ENCODE measurements around the gene PSEN2. TPM values are rescaled to one million over a fixed set of nuclear protein-coding genes. Genes with fewer than 3 reads are reported as not detected.

PSEN2 gene
- total RNA-seq, 3 donors from 2014 or later = 20.3 to 30.7 (median 24.1) TPM

DNA sequence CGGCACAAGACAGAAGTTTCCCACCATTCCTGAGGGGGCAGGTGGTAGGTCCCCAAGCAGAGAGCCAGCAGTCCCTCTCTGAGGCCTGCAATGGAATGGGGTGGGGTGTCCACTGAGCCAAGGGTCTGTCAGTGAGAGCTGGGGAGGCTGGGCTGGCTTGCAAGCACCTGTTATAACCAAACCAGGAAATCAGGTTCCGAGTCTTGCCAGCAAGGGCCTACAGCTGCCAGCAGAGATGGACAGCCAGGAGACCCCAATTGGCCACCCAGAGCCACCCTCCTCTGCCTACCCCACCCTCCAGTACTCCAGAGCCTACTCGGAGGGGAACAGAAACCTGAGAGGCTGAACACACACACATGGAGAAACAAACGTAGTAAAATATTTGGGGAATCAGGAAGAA lies 32.2 kb downstream of the PSEN2 start:
- TF ChIP-seq, protein P1, sequence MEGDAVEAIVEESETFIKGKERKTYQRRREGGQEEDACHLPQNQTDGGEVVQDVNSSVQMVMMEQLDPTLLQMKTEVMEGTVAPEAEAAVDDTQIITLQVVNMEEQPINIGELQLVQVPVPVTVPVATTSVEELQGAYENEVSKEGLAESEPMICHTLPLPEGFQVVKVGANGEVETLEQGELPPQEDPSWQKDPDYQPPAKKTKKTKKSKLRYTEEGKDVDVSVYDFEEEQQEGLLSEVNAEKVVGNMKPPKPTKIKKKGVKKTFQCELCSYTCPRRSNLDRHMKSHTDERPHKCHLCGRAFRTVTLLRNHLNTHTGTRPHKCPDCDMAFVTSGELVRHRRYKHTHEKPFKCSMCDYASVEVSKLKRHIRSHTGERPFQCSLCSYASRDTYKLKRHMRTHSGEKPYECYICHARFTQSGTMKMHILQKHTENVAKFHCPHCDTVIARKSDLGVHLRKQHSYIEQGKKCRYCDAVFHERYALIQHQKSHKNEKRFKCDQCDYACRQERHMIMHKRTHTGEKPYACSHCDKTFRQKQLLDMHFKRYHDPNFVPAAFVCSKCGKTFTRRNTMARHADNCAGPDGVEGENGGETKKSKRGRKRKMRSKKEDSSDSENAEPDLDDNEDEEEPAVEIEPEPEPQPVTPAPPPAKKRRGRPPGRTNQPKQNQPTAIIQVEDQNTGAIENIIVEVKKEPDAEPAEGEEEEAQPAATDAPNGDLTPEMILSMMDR (IDR thresholded peaks at IDR 0.05) = no peak
- no peak overlapping the region for H3K4me3 ChIP-seq
- no peaks in the 10 kb centered on the region for H3K4me1 ChIP-seq (ENCODE audit: low read depth)
- intact Hi-C loops (cut with DNase I, micrococcal nuclease) = no loop called here
- ATAC-seq = no peak
- DNase-seq = no peak
- H3K9me3 ChIP-seq = no peaks in the 10 kb centered on the region
- H3K36me3 ChIP-seq (ENCODE audit: low read depth) = no peaks in the 10 kb centered on the region

DNA sequence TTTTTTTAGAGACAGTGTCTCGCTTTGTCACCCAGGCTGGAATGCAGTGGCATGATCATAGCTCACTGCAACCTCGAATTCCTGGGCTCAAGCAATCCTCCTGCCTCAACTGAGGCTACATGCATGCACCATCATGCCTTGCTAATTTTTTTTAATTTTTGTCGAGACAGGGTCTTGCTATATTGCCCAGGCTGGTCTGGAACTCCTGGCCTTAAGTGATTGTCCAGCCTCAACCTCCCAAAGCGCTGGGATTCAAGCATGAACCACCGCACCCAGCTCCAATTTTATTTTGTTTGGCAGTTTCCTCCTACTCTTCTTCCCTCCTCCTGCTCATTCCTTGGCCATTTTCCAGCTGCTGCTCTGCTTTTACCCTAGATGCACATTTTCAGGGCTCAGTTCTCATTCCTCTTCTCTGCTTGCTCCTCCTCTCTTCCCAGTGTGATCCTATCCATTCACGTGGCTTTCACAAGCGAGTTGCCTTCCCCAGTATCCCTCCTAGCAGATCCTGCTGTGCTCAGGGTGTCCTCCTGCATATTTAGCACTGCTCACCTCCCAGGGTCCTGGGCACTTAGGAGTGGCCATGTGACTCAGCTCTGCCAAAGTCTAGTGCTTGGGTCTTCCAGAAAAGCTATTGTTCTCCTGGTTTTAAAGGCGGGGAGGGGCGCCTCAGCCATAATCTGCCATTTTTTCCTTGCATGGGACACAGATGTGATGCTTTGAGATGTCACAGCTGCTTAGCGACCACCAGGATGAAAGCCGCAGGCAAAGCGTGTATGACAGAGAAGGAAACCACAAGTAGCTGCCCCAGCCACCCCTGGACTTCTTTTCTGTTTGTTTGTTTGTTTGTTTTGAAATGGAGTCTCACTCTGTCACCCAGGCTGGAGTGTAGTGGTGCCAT lies 33.7 kb downstream of the PSEN2 start:
- Histone ChIP-seq H3K36me3 (ENCODE audit: low read depth) (no peaks in the 10 kb centered on the region), H3K9me3 (no peaks in the 10 kb centered on the region), H3K4me3 (no peak overlapping the region), H3K4me1 (ENCODE audit: low read depth) (no peaks in the 10 kb centered on the region)
- TF ChIP-seq, protein P1 (IDR thresholded peaks at IDR 0.05) = no peak
- intact Hi-C loops (cut with DNase I, micrococcal nuclease) = no loop called here
- DNase-seq (peak in 1 of 3 donors; percentile 36), ATAC-seq (no peak)

DNA sequence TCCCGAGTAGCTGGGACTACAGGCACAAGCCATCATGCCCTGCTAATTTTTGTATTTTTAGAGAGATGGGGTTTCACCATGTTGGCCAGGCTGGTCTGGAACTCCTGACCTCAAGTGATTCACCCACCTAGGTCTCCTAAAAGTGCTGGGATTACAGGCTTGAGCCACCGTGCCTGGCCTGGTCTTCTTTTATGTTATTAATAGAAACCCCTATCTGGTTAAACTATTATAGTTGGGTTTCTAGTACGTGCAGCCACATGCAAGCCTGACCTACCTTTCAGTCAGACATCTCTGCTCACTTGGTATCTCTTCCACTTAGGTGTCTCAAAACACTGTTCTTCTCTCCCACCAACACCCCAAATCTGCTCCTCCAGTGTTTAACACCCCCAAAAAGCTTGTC lies 34.4 kb downstream of the PSEN2 start:
- no peak for DNase-seq
- Histone ChIP-seq H3K36me3 (ENCODE audit: low read depth) (no peaks in the 10 kb centered on the region), H3K4me3 (no peak overlapping the region), H3K4me1 (ENCODE audit: low read depth) (no peaks in the 10 kb centered on the region), H3K9me3 (no peaks in the 10 kb centered on the region)
- ATAC-seq = no peak
- intact Hi-C loops (cut with DNase I, micrococcal nuclease) = no loop called here
- TF ChIP-seq, protein P1 (IDR thresholded peaks at IDR 0.05) = no peak

DNA sequence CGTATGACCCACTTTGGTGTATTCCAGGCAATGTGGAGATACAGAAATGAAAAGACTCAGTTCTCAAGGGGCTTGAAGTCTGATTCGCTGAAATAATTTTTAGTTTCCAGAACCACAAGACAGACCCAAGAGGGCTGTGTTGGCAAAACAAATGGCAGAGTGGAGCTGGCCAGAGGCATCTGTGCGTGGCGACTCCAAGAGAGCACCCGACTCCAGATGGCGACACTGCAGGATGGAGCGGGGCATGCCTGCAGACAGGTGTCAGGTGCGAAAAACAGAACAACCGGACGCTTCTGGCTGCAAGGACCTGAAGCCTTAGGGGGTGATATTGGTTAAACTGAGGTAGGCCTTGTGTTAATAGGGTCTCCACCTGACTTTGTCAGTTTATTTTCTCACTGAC lies 38.0 kb downstream of the PSEN2 start:
- intact Hi-C loops (cut with DNase I, micrococcal nuclease) = no loop called here
- H3K36me3 ChIP-seq (ENCODE audit: low read depth) = no peaks in the 10 kb centered on the region
- no peaks in the 10 kb centered on the region for H3K4me1 ChIP-seq (ENCODE audit: low read depth)
- ATAC-seq (no peak), DNase-seq (no peak)
- no peak overlapping the region for H3K4me3 ChIP-seq
- TF ChIP-seq, protein P1 (IDR thresholded peaks at IDR 0.05) = no peak
- no peaks in the 10 kb centered on the region for H3K9me3 ChIP-seq

DNA sequence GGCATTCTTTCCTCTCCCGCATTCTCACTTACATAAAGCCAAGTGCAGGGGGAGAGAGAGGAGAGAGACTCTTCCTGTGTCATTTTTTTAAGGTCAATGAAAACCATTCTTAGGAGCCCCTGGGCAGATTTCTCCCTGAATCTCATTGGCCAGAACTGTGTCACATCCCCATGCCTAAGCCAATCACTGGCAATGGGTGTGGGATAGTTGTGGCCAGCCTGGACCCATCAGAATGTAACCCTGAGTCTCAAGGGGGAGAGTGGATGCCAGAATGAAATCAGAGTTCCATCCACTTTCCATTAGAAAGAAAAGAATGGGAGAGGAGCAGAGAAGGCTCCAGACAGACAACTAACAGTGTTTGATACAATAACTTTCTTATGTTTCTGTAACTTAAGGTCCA lies 38.5 kb downstream of the PSEN2 start:
- Histone ChIP-seq H3K36me3 (ENCODE audit: low read depth) (no peaks in the 10 kb centered on the region), H3K9me3 (no peaks in the 10 kb centered on the region), H3K4me1 (ENCODE audit: low read depth) (no peaks in the 10 kb centered on the region), H3K4me3 (no peak overlapping the region)
- TF ChIP-seq, protein P1 (IDR thresholded peaks at IDR 0.05) = no peak
- intact Hi-C loops (cut with DNase I, micrococcal nuclease) = no loop called here
- no peak for ATAC-seq
- no peak for DNase-seq

All from mucosa of descending colon (tissue), 3 donors.